Measurements from ENCODE around the gene AAR2.

Gene AAR2, protein sequence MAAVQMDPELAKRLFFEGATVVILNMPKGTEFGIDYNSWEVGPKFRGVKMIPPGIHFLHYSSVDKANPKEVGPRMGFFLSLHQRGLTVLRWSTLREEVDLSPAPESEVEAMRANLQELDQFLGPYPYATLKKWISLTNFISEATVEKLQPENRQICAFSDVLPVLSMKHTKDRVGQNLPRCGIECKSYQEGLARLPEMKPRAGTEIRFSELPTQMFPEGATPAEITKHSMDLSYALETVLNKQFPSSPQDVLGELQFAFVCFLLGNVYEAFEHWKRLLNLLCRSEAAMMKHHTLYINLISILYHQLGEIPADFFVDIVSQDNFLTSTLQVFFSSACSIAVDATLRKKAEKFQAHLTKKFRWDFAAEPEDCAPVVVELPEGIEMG

GRCh38 chr20:36235892-36236785 is at the start of gene AAR2:
Gene AAR2 (plus strand): TSS chr20:36236478. CDS start chr20:36239869, 3,391 bp downstream.
- peak; percentile 93 for DNase-seq

GRCh38 chr20:36193977-36194712 is 42.1 kb upstream of the AAR2 start:
- DNase-seq, result no peak

DNA sequence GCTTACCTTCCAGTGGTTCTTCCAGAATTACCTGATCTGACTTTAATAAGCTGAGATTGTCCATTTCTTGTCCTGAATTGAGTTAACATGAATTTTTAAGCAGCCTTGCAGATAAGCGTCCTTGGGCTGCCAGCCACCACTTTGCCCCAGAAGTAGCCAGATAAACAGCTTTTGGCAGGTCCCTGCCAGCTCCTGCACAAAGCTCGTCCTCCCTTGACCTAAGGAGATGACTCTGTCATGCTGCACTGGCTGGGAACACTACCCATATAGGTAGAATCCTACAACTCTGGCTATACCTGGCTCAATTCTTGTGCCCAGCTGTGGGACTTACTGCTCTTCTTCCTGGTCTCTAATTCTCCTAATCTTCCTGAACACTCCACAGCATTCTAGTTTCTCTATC is 39.6 kb upstream of the AAR2 start:
- no peak for DNase-seq

DNA sequence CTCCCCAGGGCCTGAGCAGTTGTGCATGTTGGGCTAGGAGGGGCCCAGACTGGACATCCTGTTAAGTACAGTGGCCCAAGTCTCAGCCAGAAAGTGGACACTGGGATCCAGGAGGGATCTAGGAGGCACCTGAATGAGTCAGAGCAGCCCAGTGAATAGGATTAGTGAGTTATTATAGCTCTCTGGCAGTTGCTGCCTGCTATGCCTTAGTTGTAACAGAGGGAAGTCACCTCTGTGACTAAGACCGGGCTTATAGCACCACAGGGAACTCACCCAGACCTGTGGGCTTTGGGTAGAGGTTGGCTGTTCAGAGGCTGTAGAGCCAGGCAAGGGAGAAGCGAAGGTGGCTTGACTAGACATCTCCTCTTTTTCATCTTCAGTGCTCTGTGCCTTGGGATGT is 39.0 kb upstream of the AAR2 start:
- no peak for DNase-seq

- peak; percentile 95 for DNase-seq
These were observed 36.7 kb upstream of the AAR2 start for GRCh38 chr20:36199345-36200257.

DNA sequence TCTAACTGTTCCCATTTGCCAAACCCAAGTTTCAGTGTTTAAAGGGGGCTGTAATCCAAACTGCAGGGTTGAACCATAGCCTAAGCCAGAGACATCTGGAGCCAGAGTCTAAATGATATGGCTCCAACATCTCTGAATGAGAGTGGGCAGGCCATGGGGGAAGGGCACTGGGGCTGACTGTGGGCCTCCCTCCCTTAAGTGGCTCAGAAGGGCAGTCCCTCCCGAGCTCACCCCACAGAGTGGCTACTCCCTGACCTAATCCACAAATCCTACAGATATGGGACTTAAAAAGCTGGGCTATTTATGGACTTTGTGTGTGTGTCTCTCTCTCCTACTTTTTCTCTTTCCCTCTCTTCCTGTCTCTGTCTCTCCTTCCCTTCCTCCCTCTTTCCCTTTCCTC is 35.8 kb upstream of the AAR2 start:
- no peak for DNase-seq

- no peak for DNase-seq
These were observed 35.1 kb upstream of the AAR2 start for GRCh38 chr20:36201198-36201597.

GRCh38 chr20:36202891-36203338 is 33.4 kb upstream of the AAR2 start:
- DNase-seq, result peak; percentile 84

GRCh38 chr20:36203861-36204260 is 32.4 kb upstream of the AAR2 start:
- DNase-seq, result no peak

DNA sequence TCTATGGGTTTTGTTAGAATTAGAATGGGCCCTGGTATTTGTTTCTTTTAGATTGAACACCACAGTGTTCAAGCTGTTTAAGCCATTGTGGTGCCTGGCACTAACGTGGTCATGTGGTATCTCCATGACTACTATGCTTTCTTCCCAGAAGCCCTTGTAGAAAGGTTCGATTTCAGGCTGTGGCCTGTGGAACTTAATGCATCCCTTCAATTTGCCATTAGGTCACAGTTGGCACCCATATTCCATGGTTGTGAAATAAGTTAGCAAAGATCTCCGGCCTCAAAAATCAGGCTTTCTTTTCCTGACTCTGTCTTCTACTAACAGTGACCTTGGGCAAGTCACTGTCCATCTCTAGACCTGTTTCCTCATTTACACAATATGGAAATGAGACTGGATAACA is 31.3 kb upstream of the AAR2 start:
- DNase-seq, result no peak

DNA sequence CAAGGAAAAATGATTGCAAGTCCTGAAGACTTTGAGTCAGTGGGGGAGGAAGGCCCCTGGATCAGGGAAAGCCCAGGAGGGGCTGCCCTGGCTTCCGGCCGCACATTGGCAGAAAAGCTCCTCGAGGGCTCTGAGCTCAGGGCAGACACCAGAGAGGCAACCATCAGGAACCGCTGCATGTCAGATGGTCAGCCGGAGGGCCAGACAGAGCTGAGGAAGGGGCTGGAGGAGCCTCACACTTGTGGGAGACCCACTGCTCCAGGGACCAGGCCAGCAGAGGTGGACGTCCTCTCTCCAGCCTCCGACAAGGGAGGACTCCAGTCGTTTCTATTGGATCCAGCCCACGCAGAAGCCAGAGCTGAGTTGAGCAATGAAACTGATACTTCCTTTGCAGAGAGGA is 30.2 kb upstream of the AAR2 start:
- no peak for DNase-seq

DNA sequence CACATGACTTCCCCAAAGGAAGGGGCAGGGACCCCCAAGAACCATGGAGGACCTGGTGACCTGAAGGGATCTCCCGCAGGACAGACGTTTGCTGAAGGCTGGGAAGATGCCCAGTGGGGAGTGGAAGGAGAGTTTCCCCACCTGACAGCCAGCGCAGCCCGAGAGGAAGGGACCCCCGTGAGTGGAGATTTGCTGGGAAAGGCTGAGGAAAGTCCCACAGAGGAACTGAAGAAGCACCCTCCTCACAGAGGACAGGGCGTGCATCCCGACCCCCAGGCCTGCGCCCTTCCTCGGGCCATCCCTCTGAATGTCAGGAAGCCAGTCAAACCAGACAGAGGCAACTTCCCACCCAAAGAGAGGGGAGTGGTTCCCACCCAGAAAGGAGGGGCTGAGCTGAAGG is 29.6 kb upstream of the AAR2 start:
- DNase-seq, result no peak

DNA sequence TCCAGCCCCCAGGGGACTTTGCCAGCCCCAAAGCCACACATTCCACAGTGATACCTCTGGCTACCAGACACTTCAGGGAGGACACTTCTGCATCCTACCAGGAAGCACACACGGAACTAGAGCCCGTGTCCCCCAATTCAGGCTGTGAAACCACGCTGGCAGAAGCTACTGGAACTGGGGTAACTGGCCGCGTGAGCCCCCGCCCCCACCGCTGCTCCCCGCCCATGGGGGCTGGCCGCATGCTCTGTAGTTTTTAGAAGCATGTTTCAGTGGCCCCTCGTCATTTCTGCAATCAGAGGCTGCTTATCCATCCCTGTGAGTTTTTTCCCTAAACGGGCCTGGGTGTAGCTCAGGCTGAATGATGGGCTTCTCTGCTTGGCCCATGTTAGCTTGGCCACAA is 28.7 kb upstream of the AAR2 start:
- DNase-seq, result no peak

- DNase-seq, result no peak
These were observed 28.0 kb upstream of the AAR2 start for GRCh38 chr20:36208257-36208656.

- no peak for DNase-seq
These were observed 25.7 kb upstream of the AAR2 start for GRCh38 chr20:36210436-36211021.

DNA sequence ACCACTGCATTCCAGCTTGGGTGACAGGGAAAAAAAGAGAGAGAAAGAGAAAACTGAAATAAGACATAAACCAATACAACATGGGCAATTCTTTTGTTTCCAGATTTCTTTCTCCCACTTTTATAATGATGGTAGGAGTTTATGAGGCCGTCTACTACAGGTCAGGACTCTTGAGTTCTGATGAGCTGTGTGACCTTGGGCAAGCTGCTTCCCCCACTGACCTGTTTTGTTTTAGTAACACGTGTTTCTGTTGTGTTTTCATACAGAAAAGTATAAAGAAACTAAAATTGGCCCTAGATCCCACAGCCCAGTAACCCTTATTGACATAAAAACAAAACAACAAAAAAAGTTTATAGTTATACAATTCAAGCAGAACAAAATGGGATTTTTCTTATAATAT is 22.9 kb upstream of the AAR2 start:
- no peak for DNase-seq

GRCh38 chr20:36214684-36215256 is 21.5 kb upstream of the AAR2 start:
- DNase-seq, result peak; percentile 44

DNA sequence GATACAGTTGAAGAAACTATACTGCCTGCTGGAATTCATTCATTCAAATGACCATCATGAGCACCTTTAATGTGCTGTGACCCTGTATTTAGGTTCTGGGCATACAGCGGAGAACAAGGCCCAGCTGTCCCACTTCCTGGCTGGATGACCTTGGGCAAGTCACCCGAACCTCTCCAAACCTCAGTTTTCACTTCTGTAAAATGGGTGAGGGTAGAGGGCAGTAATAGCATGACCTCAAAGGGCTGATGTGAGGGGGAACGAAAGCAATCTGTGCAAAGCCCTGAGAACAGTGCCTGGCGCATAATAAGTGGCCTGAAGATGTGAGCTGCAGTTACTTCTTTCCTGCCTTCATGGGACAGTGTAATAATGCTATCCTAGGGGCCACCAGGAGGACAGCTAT is 20.5 kb upstream of the AAR2 start:
- DNase-seq, result no peak

DNA sequence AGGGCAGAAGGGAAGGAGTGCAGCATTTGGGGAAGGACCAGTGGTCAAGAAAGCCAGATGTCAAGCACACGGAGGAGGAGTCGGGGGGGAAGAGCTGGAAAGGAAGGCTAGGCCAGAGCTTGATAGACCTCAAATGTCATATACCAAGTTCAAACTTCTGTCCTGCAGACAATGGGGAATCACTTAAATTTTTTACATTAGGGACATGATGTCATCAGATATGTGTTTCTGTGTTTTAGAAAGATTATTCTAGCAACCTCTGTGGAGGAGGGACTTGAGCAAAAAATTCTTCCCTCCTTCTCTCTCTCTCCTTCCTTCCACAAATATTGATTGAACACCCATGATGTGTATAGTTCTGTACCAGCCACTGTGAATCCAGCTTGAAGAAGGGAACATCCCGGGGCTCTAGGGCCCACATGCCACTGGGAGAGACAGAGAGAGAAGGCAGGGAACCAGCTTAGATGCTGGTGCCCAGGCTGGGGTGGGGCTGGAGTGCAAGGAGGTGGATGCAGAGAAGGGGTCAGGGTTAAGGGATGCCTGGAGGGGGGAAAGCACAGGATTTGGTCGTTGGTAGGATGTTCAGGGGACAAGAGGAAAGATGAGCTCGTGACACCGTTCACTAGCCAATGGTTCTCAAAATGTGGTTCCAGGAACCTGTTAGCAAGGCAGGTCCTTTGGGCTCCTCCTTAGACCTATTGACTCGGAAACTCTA is 19.8 kb upstream of the AAR2 start:
- no peak for DNase-seq

DNA sequence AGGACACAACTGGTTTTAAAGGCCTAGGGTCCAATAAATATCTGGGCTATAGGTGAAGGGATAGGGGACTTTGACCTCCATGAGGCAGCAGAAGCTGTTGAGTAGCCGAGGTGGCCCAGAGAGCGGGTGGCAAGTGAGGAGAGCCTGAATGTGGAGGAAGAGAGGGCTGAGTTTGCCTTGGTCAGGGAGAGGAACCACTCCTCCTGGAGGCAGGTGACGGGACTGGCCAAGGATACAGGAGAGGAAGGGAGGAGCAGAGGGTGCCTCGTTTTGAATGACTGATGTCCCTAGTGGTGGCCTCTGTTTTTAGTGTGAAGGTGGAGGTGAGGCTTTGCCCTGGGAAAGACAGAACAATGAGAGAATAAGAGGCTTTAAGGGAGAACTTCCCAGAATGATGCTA is 19.1 kb upstream of the AAR2 start:
- no peak for DNase-seq

Measured in eye (tissue), 1 donor.